Gastrocnemius medialis (tissue), 4 donors: ENCODE data around the gene HRK.

Experiments
- CTCF ChIP-seq, 5 experiments: fragments of 450-650 bp in 3 of 5; fragments of 200-600 bp in 2 of 5; sonication (generic) in 2 of 5; IDR thresholded peaks in 4 of 5; conservative IDR thresholded peaks in 1 of 5; 1 replicate in 4 of 5; 2 replicates in 1 of 5; pipeline ENCODE4 v1.5.1; 2016 to 2019; ENCODE audit warnings: antibody characterized with exemption in 5 of 5, mild to moderate bottlenecking in 3 of 5, moderate library complexity in 3 of 5
- POLR2A ChIP-seq, 2 donors: fragments of 450-650 bp; IDR thresholded peaks; one replicate each; pipeline ENCODE4 v1.6.1; 2017; ENCODE audit warnings: antibody characterized with exemption in 2 of 2, mild to moderate bottlenecking in 2 of 2, moderate library complexity in 2 of 2

GRCh38 chr12:116903818-116904217 lies 22.6 kb upstream of the HRK start:
- TF ChIP-seq CTCF (IDR thresholded peaks at IDR 0.05 in 4 of 5, conservative IDR thresholded peaks at IDR 0.05 in 1 of 5) (no peak), POLR2A (IDR thresholded peaks at IDR 0.05) (no peak)
